A549 (cell line): ENCODE measurements around the gene MME. TPM values are rescaled to one million over a fixed set of nuclear protein-coding genes. Genes with fewer than 3 reads are reported as not detected.

ENCODE experiments used
- ATAC-seq, 2 experiments: fragments of 200-7000 bp in 1 of 2; fragments of >200 bp in 1 of 2; cut with Nextera tagmentation in 1 of 2; cut with Tn5 transposase in 1 of 2; 3 replicates each; pipeline versions ENCODE4 v1.8.0 to v1.9.1; 2018 to 2020; ENCODE audit warnings: mild to moderate bottlenecking in 1 of 2, moderate library complexity in 1 of 2
- CTCF ChIA-PET: fragments of 300-600 bp; sonication (Branson Sonifier 250); formaldehyde crosslinking; extraction: SDS; loops from one replicate; lab custom pipeline; 2021; ENCODE audit warnings: antibody characterized with exemption, inconsistent platforms; lab: Yijun Ruan, JAX
- POLR2A ChIA-PET: fragments of 350-600 bp; formaldehyde crosslinking; extraction: SDS; loops from one replicate; lab custom pipeline; 2021; ENCODE audit warnings: antibody characterized with exemption, inconsistent platforms; lab: Yijun Ruan, JAX
- DNase-seq, 2 experiments: peaks; one replicate each; pipeline versions ENCODE4 v3.0.0 to v3.0.0-alpha.2; 2011 to 2016; ENCODE audit warnings: low read depth in 1 of 2, low spot score in 1 of 2
- FAIRE-seq: peaks from 2 replicates; lab custom pipeline; 2011; peaks lifted over from hg19 to GRCh38; lab: Jason Lieb, UNC
- H3K27ac ChIP-seq, 2 experiments: fragments of >200 bp; sonication (Bioruptor Twin); formaldehyde crosslinking; 3 replicates each; pipeline ENCODE4 v1.5.1; 2016 to 2017
- H3K4me1 ChIP-seq: fragments of >200 bp; sonication (Bioruptor Twin); formaldehyde crosslinking; 3 replicates; pipeline ENCODE4 v1.6.1; 2016
- H3K4me2 ChIP-seq: fragments of >200 bp; sonication (Bioruptor Twin); formaldehyde crosslinking; 3 replicates; pipeline ENCODE4 v1.6.1; 2016
- H3K4me3 ChIP-seq: fragments of >200 bp; sonication (Bioruptor Twin); formaldehyde crosslinking; 3 replicates; pipeline ENCODE4 v1.5.1; 2016
- H3K9me3 ChIP-seq: fragments of >200 bp; sonication (Bioruptor Twin); formaldehyde crosslinking; 3 replicates; pipeline ENCODE4 v1.6.1; 2016
- EP300 ChIP-seq, 2 experiments: fragments of >200 bp; sonication (Bioruptor Twin); formaldehyde crosslinking; IDR thresholded peaks; 2 replicates in 1 of 2; 3 replicates in 1 of 2; pipeline ENCODE4 v1.6.1; 2016 to 2017
- FOXS1 ChIP-seq: fragments of 250-450 bp; sonication (Bioruptor Pico); IDR thresholded peaks from 2 replicates; pipeline ENCODE4 v1.5.0; 2020; ENCODE audit warnings: mild to moderate bottlenecking, moderate library complexity
- GATA3 ChIP-seq: IDR thresholded peaks from 2 replicates; pipeline ENCODE4 v1.6.1; 2012; ENCODE audit warnings: borderline replicate concordance
- HDAC2 ChIP-seq: fragments of 200-600 bp; sonication (generic); IDR thresholded peaks from 2 replicates; pipeline ENCODE4 v1.6.1; 2016
- KDM1A ChIP-seq: fragments of 200-600 bp; sonication (generic); IDR thresholded peaks from 2 replicates; pipeline ENCODE4 v1.6.1; 2016; ENCODE audit warnings: low read depth, mild to moderate bottlenecking
- KDM5A ChIP-seq: fragments of 200-600 bp; sonication (generic); IDR thresholded peaks from 2 replicates; pipeline ENCODE4 v1.6.1; 2016; ENCODE audit warnings: antibody characterized with exemption, mild to moderate bottlenecking
- MAFK ChIP-seq: fragments of 450-650 bp; IDR thresholded peaks from 2 replicates; pipeline ENCODE4 v1.6.1; 2014; ENCODE audit not compliant: partially characterized antibody
- MYC ChIP-seq: IDR thresholded peaks from 2 replicates; pipeline ENCODE4 v1.6.1; 2012; ENCODE audit warnings: mild to moderate bottlenecking, inconsistent platforms, low read length, improper control_type of control experiment, borderline replicate concordance
- NPAS2 ChIP-seq: fragments of 250-450 bp; sonication (Bioruptor Pico); IDR thresholded peaks from 2 replicates; pipeline ENCODE4 v1.8.0; 2022; ENCODE audit warnings: mild to moderate bottlenecking, moderate library complexity, borderline replicate concordance
- POLR2A ChIP-seq: IDR thresholded peaks from 2 replicates; pipeline ENCODE4 v1.6.1; 2012; ENCODE audit warnings: mild to moderate bottlenecking, low read length
- POLR2AphosphoS2 ChIP-seq: conservative IDR thresholded peaks from 2 replicates; pipeline ENCODE4 v1.6.1; 2012; ENCODE audit warnings: low read length, improper control_type of control experiment, inconsistent platforms
- RARB ChIP-seq: fragments of 250-450 bp; sonication (Bioruptor Pico); IDR thresholded peaks from 2 replicates; pipeline ENCODE4 v1.8.0; 2021; ENCODE audit warnings: mild to moderate bottlenecking, moderate library complexity
- RCOR1 ChIP-seq: fragments of 150-350 bp; IDR thresholded peaks from 2 replicates; pipeline ENCODE4 v1.6.1; 2014; ENCODE audit warnings: antibody characterized with exemption, low read length, low read depth
- RFX5 ChIP-seq: fragments of 450-650 bp; IDR thresholded peaks from 2 replicates; pipeline ENCODE4 v1.7.1; 2014; ENCODE audit warnings: antibody characterized with exemption, mild to moderate bottlenecking, moderate library complexity
- RNF2 ChIP-seq: fragments of 200-600 bp; sonication (generic); IDR thresholded peaks from 2 replicates; pipeline ENCODE4 v1.6.1; 2016; ENCODE audit warnings: low read depth, mild to moderate bottlenecking, antibody characterized with exemption, moderate library complexity, borderline replicate concordance
- SMC3 ChIP-seq: fragments of >200 bp; sonication (Bioruptor Twin); formaldehyde crosslinking; IDR thresholded peaks from 3 replicates; pipeline ENCODE4 v1.6.1; 2018; ENCODE audit warnings: inconsistent platforms
- TP53 ChIP-seq: fragments of 250-450 bp; sonication (Bioruptor Pico); IDR thresholded peaks from 2 replicates; pipeline ENCODE4 v1.5.0; 2021; ENCODE audit warnings: mild to moderate bottlenecking, moderate library complexity
- WGBS: methylation state at CpG from one replicate; pipeline ENCODE4 v1.1.6; 2017; ENCODE audit errors: missing lambda C conversion rate; 5-methylcytosine and 5-hydroxymethylcytosine counted together
- polyA plus RNA-seq, 4 experiments: library from polyadenylated mRNA; depleted of rRNA in 3 of 4; stranded (reverse); fragments of >200 nt; fragmentation: RNase III in 1 of 4; extraction: RNeasy Plus Mini Kit Qiagen cat#74134 plus additional on column Dnase treatment in 1 of 4; gene quantifications; 2 replicates in 3 of 4; 3 replicates in 1 of 4; pipeline ENCODE4 v1.2.3, GENCODE V29; 2011 to 2017
- TF ChIP-seq, protein P1 (sequence below): fragments of >200 bp; sonication (Bioruptor Twin); formaldehyde crosslinking; IDR thresholded peaks from 3 replicates; pipeline ENCODE4 v1.5.1; 2016
- TF ChIP-seq, protein P2 (sequence below): IDR thresholded peaks from 2 replicates; pipeline ENCODE4 v1.6.1; 2012
- TF ChIP-seq, protein P3 (sequence below): fragments of 250-450 bp; sonication (Bioruptor Pico); IDR thresholded peaks from 2 replicates; pipeline ENCODE4 v1.5.0; 2021; ENCODE audit warnings: mild to moderate bottlenecking, moderate library complexity, borderline replicate concordance
- TF ChIP-seq, protein P4 (sequence below): fragments of 200-600 bp; sonication (generic); IDR thresholded peaks from 2 replicates; pipeline ENCODE4 v1.6.1; 2016; ENCODE audit warnings: antibody characterized with exemption, mild to moderate bottlenecking, moderate library complexity

Gene MME
- polyA plus RNA-seq, 2 of the 4 experiments (the other 2 are of a cell fraction): not detected

DNA sequence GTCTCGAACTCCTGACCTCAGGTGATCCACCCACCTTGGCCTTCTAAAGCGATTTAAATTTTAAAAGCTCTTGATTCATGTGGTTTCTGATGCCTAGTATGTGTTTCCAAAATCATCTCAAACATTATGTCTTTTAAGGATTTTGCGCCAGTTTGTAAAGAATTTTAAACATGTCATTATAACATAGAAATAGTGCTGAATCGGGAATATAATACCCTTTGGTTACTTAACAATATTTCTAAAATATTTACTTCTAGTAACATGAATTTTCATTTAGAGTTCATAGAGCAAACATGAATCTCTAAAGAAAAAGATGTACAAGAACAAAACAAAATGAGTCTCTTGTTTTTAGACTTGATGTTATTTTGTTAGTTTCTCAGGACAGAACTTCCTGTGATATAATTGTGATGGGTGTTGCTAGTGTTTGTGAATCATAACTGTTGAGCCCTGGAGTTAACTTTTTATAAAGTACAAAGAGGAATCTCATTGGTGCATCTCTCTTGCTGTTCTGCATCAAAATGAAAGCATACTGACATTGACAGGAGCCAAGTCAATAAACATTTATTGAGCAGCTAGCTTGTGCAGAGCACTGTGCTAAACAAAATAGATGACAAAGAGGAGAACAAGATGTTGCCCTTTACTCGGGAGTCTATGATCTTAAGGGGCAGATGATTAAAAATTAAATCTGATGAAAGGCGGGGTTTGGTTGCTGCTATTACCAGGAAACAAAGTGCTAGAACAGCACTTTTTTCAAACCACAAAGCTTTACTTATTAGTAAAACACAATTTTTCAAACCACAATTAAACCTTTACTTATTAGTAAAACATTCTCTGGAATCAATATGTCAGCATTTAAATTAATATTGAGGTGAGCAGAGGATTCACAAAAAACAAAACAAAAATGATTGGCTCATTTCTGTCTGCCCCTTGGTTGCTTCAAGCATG, 73.4 kb downstream of the MME start:
- ChIA-PET POLR2A (no interaction called here), CTCF (interaction anchor here (1.3 kb wide), 1 partner anchor 41 kb away, joined by 5 read pairs; no protein-coding TSS in a partner anchor)
- no peak for FAIRE-seq
- ATAC-seq: no peak
- DNase-seq: no peak
- no peaks in the 10 kb centered on the region for H3K4me1 ChIP-seq
- peak; percentile 55 for TF ChIP-seq MAFK
- no peak for TF ChIP-seq KDM1A
- no peaks in the 10 kb centered on the region for H3K9me3 ChIP-seq
- H3K4me3 ChIP-seq: no peak overlapping the region
- no peak overlapping the region for H3K27ac ChIP-seq
- WGBS: 40% methylated on average over 6 of the region's 6 CpGs
- no peak overlapping the region for H3K4me2 ChIP-seq

DNA sequence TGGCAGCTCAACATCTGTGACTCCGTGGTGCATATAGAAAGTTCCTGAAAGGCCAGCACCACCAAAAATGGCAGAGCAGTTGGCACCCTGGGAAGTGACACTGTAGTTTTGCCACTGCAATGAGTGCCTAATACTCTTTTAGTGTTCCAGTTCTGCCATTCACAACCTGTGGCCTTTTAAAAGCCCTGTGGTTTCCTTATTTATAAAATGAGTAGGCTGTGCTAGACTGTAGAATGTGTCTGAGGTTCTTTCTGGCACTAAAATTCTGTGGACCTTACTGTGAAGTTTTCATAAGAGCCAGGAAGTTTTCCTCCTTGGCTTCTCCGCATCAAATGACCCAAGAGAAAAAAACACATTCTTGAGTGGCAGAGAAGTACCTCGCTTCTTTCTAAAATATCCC, 74.1 kb downstream of the MME start:
- WGBS: 41% methylated on average over 3 of the region's 3 CpGs
- ChIA-PET POLR2A (no interaction called here), CTCF (no interaction called here)
- no peak for FAIRE-seq
- Histone ChIP-seq H3K4me2 (no peak overlapping the region), H3K4me3 (no peak overlapping the region), H3K4me1 (no peaks in the 10 kb centered on the region), H3K9me3 (no peaks in the 10 kb centered on the region), H3K27ac (no peak overlapping the region)
- no peak for ATAC-seq
- TF ChIP-seq, protein P1, sequence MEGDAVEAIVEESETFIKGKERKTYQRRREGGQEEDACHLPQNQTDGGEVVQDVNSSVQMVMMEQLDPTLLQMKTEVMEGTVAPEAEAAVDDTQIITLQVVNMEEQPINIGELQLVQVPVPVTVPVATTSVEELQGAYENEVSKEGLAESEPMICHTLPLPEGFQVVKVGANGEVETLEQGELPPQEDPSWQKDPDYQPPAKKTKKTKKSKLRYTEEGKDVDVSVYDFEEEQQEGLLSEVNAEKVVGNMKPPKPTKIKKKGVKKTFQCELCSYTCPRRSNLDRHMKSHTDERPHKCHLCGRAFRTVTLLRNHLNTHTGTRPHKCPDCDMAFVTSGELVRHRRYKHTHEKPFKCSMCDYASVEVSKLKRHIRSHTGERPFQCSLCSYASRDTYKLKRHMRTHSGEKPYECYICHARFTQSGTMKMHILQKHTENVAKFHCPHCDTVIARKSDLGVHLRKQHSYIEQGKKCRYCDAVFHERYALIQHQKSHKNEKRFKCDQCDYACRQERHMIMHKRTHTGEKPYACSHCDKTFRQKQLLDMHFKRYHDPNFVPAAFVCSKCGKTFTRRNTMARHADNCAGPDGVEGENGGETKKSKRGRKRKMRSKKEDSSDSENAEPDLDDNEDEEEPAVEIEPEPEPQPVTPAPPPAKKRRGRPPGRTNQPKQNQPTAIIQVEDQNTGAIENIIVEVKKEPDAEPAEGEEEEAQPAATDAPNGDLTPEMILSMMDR: no peak
- no peak for TF ChIP-seq KDM5A
- no peak for TF ChIP-seq POLR2AphosphoS2
- no peak for TF ChIP-seq TP53
- TF ChIP-seq GATA3: no peak
- no peak for TF ChIP-seq FOXS1 (CRISPR knock-in tag)
- TF ChIP-seq MYC: no peak
- TF ChIP-seq, protein P2, sequence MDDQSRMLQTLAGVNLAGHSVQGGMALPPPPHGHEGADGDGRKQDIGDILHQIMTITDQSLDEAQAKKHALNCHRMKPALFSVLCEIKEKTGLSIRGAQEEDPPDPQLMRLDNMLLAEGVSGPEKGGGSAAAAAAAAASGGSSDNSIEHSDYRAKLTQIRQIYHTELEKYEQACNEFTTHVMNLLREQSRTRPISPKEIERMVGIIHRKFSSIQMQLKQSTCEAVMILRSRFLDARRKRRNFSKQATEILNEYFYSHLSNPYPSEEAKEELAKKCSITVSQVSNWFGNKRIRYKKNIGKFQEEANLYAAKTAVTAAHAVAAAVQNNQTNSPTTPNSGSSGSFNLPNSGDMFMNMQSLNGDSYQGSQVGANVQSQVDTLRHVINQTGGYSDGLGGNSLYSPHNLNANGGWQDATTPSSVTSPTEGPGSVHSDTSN: no peak
- TF ChIP-seq SMC3: no peak
- TF ChIP-seq, protein P3, sequence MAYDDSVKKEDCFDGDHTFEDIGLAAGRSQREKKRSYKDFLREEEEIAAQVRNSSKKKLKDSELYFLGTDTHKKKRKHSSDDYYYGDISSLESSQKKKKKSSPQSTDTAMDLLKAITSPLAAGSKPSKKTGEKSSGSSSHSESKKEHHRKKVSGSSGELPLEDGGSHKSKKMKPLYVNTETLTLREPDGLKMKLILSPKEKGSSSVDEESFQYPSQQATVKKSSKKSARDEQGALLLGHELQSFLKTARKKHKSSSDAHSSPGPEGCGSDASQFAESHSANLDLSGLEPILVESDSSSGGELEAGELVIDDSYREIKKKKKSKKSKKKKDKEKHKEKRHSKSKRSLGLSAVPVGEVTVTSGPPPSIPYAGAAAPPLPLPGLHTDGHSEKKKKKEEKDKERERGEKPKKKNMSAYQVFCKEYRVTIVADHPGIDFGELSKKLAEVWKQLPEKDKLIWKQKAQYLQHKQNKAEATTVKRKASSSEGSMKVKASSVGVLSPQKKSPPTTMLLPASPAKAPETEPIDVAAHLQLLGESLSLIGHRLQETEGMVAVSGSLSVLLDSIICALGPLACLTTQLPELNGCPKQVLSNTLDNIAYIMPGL (CRISPR knock-in tag): no peak
- no peak for TF ChIP-seq RCOR1
- no peak for TF ChIP-seq RARB (CRISPR knock-in tag)
- no peak for TF ChIP-seq RFX5
- TF ChIP-seq, protein P4, sequence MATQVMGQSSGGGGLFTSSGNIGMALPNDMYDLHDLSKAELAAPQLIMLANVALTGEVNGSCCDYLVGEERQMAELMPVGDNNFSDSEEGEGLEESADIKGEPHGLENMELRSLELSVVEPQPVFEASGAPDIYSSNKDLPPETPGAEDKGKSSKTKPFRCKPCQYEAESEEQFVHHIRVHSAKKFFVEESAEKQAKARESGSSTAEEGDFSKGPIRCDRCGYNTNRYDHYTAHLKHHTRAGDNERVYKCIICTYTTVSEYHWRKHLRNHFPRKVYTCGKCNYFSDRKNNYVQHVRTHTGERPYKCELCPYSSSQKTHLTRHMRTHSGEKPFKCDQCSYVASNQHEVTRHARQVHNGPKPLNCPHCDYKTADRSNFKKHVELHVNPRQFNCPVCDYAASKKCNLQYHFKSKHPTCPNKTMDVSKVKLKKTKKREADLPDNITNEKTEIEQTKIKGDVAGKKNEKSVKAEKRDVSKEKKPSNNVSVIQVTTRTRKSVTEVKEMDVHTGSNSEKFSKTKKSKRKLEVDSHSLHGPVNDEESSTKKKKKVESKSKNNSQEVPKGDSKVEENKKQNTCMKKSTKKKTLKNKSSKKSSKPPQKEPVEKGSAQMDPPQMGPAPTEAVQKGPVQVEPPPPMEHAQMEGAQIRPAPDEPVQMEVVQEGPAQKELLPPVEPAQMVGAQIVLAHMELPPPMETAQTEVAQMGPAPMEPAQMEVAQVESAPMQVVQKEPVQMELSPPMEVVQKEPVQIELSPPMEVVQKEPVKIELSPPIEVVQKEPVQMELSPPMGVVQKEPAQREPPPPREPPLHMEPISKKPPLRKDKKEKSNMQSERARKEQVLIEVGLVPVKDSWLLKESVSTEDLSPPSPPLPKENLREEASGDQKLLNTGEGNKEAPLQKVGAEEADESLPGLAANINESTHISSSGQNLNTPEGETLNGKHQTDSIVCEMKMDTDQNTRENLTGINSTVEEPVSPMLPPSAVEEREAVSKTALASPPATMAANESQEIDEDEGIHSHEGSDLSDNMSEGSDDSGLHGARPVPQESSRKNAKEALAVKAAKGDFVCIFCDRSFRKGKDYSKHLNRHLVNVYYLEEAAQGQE: no peak
- TF ChIP-seq HDAC2: no peak
- TF ChIP-seq NPAS2: no peak
- no peak for TF ChIP-seq RNF2
- TF ChIP-seq EP300 (IDR thresholded peaks at IDR 0.05): no peak
- no peak for TF ChIP-seq POLR2A
- no peak for DNase-seq
